H1 (cell line): ENCODE measurements around the gene MLC1. TPM values are rescaled to one million over a fixed set of nuclear protein-coding genes. Genes with fewer than 3 reads are reported as not detected.

Experiments used
- ASH2L ChIP-seq: fragments of 200-600, 300-600 bp; sonication (generic); IDR thresholded peaks from one replicate; pipeline ENCODE4 v1.7.1; 2017; ENCODE audit warnings: low read length
- CBX8 ChIP-seq: fragments of 300-800, 300-1000 bp; sonication (generic); IDR thresholded peaks from 2 replicates; pipeline ENCODE4 v1.7.1; 2016; ENCODE audit warnings: low read depth, low read length, borderline replicate concordance
- CHD2 ChIP-seq: IDR thresholded peaks from 2 replicates; pipeline ENCODE4 v1.6.1; 2012; ENCODE audit warnings: low read length, improper control_type of control experiment
- KDM4A ChIP-seq: IDR thresholded peaks from one replicate; pipeline ENCODE4 v1.7.1; 2012; ENCODE audit warnings: low read depth, mild to moderate bottlenecking, moderate library complexity, low read length, inconsistent platforms; ENCODE audit not compliant: severe bottlenecking
- POLR2AphosphoS5 ChIP-seq: IDR thresholded peaks from 2 replicates; pipeline ENCODE4 v1.6.1; 2011; ENCODE audit warnings: low read depth, low read length
- SIRT6 ChIP-seq: IDR thresholded peaks from one replicate; pipeline ENCODE4 v1.7.1; 2012; ENCODE audit warnings: low read length, inconsistent platforms
- SRF ChIP-seq: IDR thresholded peaks from 2 replicates; pipeline ENCODE4 v1.6.1; 2011; ENCODE audit warnings: mild to moderate bottlenecking, low read depth, low read length, moderate library complexity
- SUZ12 ChIP-seq: fragments of 200-600 bp; sonication (generic); IDR thresholded peaks from 2 replicates; pipeline ENCODE4 v1.6.1; 2012; ENCODE audit warnings: mild to moderate bottlenecking, inconsistent platforms, low read length, moderate library complexity, mixed read lengths
- ZNF274 ChIP-seq: IDR thresholded peaks from 2 replicates; pipeline ENCODE4 v1.7.0; 2012; ENCODE audit warnings: low read length, borderline replicate concordance; ENCODE audit errors: extremely low read depth
- polyA plus RNA-seq, 7 experiments: library from polyadenylated mRNA; depleted of rRNA in 3 of 7; stranded (reverse) in 5 of 7; unstranded in 2 of 7; fragments of >200 nt in 5 of 7; fragments of 200-250 nt in 2 of 7; gene quantifications; 1 replicate in 5 of 7; 2 replicates in 1 of 7; 4 replicates in 1 of 7; pipeline versions ENCODE4 v1.2.1 to v1.2.3, GENCODE V29; 2011 to 2013; ENCODE audit warnings: missing spikeins in 2 of 7, mixed read lengths in 2 of 7
- total RNA-seq: library from RNA; stranded (reverse); fragmentation: NEBNext Ultra II Directional; extraction: Animal tissue kit (Norgen Biotek cat#: 25700); gene quantifications from 2 replicates; pipeline ENCODE4 v1.2.1, GENCODE V29; 2021

MLC1 gene
- total and polyA plus RNA-seq, 2 of the 8 experiments (the other 6 are each of a cell fraction or from before 2014, with no cell fraction given) = 0.20 TPM; not detected in 1

GRCh38 chr22:50061824-50062355 lies 23.3 kb downstream of the MLC1 start (continued):
- no peak for TF ChIP-seq ASH2L
- no peak for TF ChIP-seq ZNF274
- no peak for TF ChIP-seq CHD2
- no peak for TF ChIP-seq POLR2AphosphoS5
- no peak for TF ChIP-seq SUZ12
- TF ChIP-seq SIRT6 = no peak
- TF ChIP-seq CBX8 = no peak
- TF ChIP-seq KDM4A = no peak
- no peak for TF ChIP-seq SRF
